ENCODE results near the gene PARN. TPM values are rescaled to one million over a fixed set of nuclear protein-coding genes. Genes with fewer than 3 reads are reported as not detected.

Gene PARN
- total RNA-seq, 1 donor from 2014 or later: 25.2 TPM

GRCh38 chr16:14454391-14454790, 175.7 kb downstream of the PARN start:
- Mint-ChIP-seq H3K4me1 (ENCODE audit: unreplicated experiment) (peaks cover 4% of the 10 kb centered on the region), H3K36me3 (ENCODE audit: low read depth, unreplicated experiment) (no peaks in the 10 kb centered on the region), H3K9me3 (ENCODE audit: unreplicated experiment) (no peaks in the 10 kb centered on the region), H3K27me3 (ENCODE audit: unreplicated experiment) (no peaks in the 10 kb centered on the region), H3K27ac (ENCODE audit: unreplicated experiment) (no peak overlapping the region), H3K4me3 (ENCODE audit: unreplicated experiment) (no peak overlapping the region)
- TF ChIP-seq CTCF (IDR thresholded peaks at IDR 0.05; ENCODE audit: unreplicated experiment): no peak
- no peak for DNase-seq (ENCODE audit: low spot score)

GRCh38 chr16:14452066-14452465, 178.0 kb downstream of the PARN start:
- Mint-ChIP-seq H3K4me1 (ENCODE audit: unreplicated experiment) (peaks cover 4% of the 10 kb centered on the region), H3K27ac (ENCODE audit: unreplicated experiment) (no peak overlapping the region)

GRCh38 chr16:14450846-14451245, 179.2 kb downstream of the PARN start:
- Mint-ChIP-seq H3K27ac (ENCODE audit: unreplicated experiment) (no peak overlapping the region), H3K27me3 (ENCODE audit: unreplicated experiment) (peaks cover under 1% of the 10 kb centered on the region), H3K4me3 (ENCODE audit: unreplicated experiment) (no peak overlapping the region), H3K9me3 (ENCODE audit: unreplicated experiment) (no peaks in the 10 kb centered on the region), H3K36me3 (ENCODE audit: low read depth, unreplicated experiment) (no peaks in the 10 kb centered on the region), H3K4me1 (ENCODE audit: unreplicated experiment) (peaks cover 13% of the 10 kb centered on the region)
- TF ChIP-seq CTCF (IDR thresholded peaks at IDR 0.05; ENCODE audit: unreplicated experiment): no peak
- DNase-seq (ENCODE audit: low spot score): no peak

More at GRCh38 chr16:14452066-14452465, 178.0 kb downstream of the PARN start:
- no peak for DNase-seq (ENCODE audit: low spot score)
- Mint-ChIP-seq H3K36me3 (ENCODE audit: low read depth, unreplicated experiment) (no peaks in the 10 kb centered on the region), H3K9me3 (ENCODE audit: unreplicated experiment) (no peaks in the 10 kb centered on the region), H3K4me3 (ENCODE audit: unreplicated experiment) (no peak overlapping the region), H3K27me3 (ENCODE audit: unreplicated experiment) (no peaks in the 10 kb centered on the region)
- TF ChIP-seq CTCF (IDR thresholded peaks at IDR 0.05; ENCODE audit: unreplicated experiment): no peak

- no peak for DNase-seq (ENCODE audit: low spot score)
- TF ChIP-seq CTCF (IDR thresholded peaks at IDR 0.05; ENCODE audit: unreplicated experiment): no peak
- Mint-ChIP-seq H3K36me3 (ENCODE audit: low read depth, unreplicated experiment) (no peaks in the 10 kb centered on the region), H3K27ac (ENCODE audit: unreplicated experiment) (no peak overlapping the region), H3K4me3 (ENCODE audit: unreplicated experiment) (no peak overlapping the region), H3K9me3 (ENCODE audit: unreplicated experiment) (no peaks in the 10 kb centered on the region), H3K27me3 (ENCODE audit: unreplicated experiment) (peaks cover 4% of the 10 kb centered on the region), H3K4me1 (ENCODE audit: unreplicated experiment) (peaks cover 13% of the 10 kb centered on the region)
Observed at GRCh38 chr16:14449790-14450480, 180.1 kb downstream of the PARN start.

- no peaks in the 10 kb centered on the region for H3K9me3 Mint-ChIP-seq (ENCODE audit: unreplicated experiment)
- no peak overlapping the region for H3K4me3 Mint-ChIP-seq (ENCODE audit: unreplicated experiment)
- H3K27ac Mint-ChIP-seq (ENCODE audit: unreplicated experiment): no peak overlapping the region
- peaks cover 4% of the 10 kb centered on the region for H3K27me3 Mint-ChIP-seq (ENCODE audit: unreplicated experiment)
- no peaks in the 10 kb centered on the region for H3K36me3 Mint-ChIP-seq (ENCODE audit: low read depth, unreplicated experiment)
- TF ChIP-seq CTCF (IDR thresholded peaks at IDR 0.05; ENCODE audit: unreplicated experiment): no peak
- DNase-seq (ENCODE audit: low spot score): no peak
- peaks cover 13% of the 10 kb centered on the region for H3K4me1 Mint-ChIP-seq (ENCODE audit: unreplicated experiment)
Observed at GRCh38 chr16:14449334-14449733, 180.7 kb downstream of the PARN start.

Measured in endothelial cell (in vitro differentiated cells).